GM19193 (cell line): ENCODE measurements around the gene PRDM2.

Experiments
- POLR2A ChIP-seq: IDR thresholded peaks from 4 replicates; pipeline ENCODE4 v1.6.1; 2011; ENCODE audit not compliant: insufficient read depth, insufficient read length; ENCODE audit errors: extremely low read depth

The PRDM2 gene

GRCh38 chr1:13781907-13782633, 82.1 kb downstream of the PRDM2 start:
- no peak for TF ChIP-seq POLR2A

- no peak for TF ChIP-seq POLR2A
These were observed 82.8 kb downstream of the PRDM2 start for GRCh38 chr1:13782634-13783360.

- no peak for TF ChIP-seq POLR2A
These were observed 83.6 kb downstream of the PRDM2 start for GRCh38 chr1:13783551-13783950.

GRCh38 chr1:13784971-13785370, 85.0 kb downstream of the PRDM2 start:
- TF ChIP-seq POLR2A: no peak

- no peak for TF ChIP-seq POLR2A
These were observed 86.6 kb downstream of the PRDM2 start for GRCh38 chr1:13786541-13786940.

- TF ChIP-seq POLR2A: no peak
These were observed 88.8 kb downstream of the PRDM2 start for GRCh38 chr1:13788795-13789194.

GRCh38 chr1:13790290-13791030, 90.5 kb downstream of the PRDM2 start:
- TF ChIP-seq POLR2A: peak; percentile 30

GRCh38 chr1:13792419-13792818, 92.4 kb downstream of the PRDM2 start:
- no peak for TF ChIP-seq POLR2A

- TF ChIP-seq POLR2A: peak; percentile 14
These were observed 93.2 kb downstream of the PRDM2 start for GRCh38 chr1:13793088-13793730.

- peak; percentile 11 for TF ChIP-seq POLR2A
These were observed 94.5 kb downstream of the PRDM2 start for GRCh38 chr1:13794231-13795187.

- no peak for TF ChIP-seq POLR2A
These were observed 97.4 kb downstream of the PRDM2 start for GRCh38 chr1:13797397-13797796.

- no peak for TF ChIP-seq POLR2A
These were observed 98.1 kb downstream of the PRDM2 start for GRCh38 chr1:13798120-13798519.

GRCh38 chr1:13799502-13800283, 99.7 kb downstream of the PRDM2 start:
- TF ChIP-seq POLR2A: no peak
